Activated CD4-positive, alpha-beta T cell treated with anti-CD3 and anti-CD28 coated beads for 4 hours (primary cell): ENCODE measurements around the gene ITFG2.
"Not testable (repeated sequence)": the region's sequence is repeated elsewhere in the genome, so short reads cannot be mapped to it uniquely, and the experiment has no call there.

Experiments used
- DNase-seq, 2 donors: peaks; one replicate each; pipeline ENCODE4 v3.0.0-alpha.2; 2020

Gene ITFG2

DNA sequence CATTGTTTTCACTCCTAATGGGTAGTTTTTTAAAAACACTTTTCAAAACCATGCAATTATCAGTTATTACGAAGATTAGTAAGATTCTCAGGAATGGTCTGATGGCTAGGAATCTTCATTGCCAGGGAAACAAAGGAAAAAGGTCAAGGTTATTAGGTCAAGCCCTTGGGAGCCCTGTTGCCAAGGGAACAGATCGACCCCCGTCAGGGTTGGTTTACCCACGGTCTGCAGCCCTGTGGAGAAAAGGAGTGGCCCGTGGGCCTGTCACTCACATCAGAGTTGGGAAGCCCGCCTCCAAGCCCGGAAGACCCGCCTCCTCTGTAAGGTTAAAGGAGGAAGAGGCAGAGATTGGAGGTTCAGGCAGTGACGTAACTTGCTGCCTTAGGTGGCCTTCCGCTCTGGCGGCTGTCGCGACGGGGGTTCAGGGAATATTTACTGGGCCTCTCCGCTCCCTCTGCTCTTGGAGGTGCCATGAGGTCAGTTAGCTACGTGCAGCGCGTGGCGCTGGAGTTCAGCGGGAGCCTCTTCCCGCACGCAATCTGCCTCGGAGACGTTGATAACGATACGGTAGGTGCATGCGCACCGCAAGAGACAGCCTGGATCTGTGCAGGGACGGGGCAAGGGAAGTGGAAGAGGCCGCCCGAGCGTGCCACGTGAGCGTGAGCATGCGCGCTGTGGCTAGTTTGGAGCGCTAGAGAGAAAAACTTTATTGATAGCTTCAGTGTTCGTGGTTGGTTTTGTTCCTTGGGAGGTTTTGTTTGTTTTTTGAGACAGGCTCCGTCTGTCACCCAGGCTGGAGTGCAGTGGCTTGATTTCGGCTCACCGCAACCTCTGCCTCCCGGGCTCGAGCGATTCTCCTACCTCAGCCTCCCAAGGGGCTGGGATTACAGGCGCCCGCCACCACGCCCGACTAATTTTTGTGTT lies at the start of gene ITFG2:
Gene ITFG2, plus strand, starts transcription at position 379 of the 924 bp plus-strand sequence. Its CDS starts 93 bp downstream, at position 472.
- DNase-seq = peak; percentile 95 to 96

DNA sequence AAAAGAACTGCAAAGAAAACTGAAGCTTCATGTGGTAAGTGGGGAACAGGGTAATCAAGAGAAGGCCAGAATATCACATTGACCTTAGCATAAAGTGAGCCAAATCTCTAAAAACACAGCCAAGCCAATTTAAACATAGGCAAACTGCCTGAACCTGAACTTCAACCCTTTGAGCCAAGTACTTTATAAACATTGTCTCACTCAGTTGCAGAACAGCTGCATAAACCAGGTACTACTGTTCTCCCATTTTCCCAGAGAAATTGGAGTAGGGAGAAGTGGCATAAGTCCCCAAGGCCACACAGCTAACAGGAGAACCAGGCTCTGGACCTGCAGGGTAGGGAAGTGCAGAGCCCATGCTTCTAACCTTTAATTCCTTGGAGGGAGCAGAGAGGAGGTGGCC lies 48.1 kb upstream of the ITFG2 start:
- DNase-seq = no peak

- no peak for DNase-seq
Measured at GRCh38 chr12:2765052-2765451, 47.4 kb upstream of the ITFG2 start.

DNA sequence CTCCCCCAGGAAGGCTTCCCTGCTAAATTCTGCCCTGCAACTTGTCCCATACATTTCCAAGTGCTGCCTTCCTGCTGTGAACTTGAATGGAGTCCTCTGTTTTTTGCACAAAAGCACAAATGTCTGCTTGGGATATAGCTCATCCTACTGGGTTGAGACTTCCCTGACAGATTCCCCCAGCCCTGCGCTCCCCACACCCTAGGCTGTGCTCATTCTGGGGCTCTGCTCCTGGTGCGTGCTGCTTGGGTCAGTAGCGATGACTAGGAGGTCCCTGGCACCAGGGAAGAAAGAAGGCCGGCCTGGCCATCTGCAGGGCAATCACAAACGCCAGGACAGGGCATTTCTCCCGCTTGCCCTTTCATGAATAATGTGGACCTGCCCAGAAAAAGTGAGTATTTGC lies 46.9 kb upstream of the ITFG2 start:
- DNase-seq = no peak

- no peak for DNase-seq
Measured at GRCh38 chr12:2768224-2768961, 44.1 kb upstream of the ITFG2 start.

DNA sequence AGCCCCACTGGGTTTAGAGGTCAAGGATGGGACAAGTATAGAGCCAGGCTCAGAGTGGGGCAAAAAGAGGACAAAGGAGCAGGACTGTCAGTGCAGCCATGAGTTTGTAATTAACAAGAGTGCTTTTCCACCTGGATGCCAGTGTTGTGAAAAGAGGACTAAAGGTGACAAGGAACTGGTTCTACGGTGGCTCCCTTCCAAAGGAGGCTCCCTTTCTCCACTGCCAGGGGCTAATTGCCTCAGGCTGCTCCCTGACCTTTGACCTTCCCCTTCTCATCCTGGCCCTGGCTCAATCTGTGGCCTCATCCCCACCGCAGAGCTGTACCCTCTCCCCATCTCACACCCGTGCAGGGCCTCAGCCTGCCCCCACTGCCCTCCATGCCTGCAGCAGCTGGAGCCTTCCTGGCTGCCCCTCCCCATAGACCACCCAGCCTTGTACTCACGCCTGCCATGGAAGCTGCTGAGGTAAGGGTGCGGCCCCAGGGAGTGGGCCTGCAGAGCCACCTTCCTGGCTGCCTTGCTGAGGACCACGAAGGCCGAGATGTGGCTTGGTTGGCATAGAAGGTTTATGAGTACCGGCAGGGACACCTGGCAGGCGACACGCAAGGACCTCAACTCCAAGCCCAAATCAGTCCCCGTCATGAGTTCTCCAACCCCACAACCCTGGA lies 42.5 kb upstream of the ITFG2 start:
- DNase-seq = no peak

- not testable (repeated sequence) for DNase-seq
Measured at GRCh38 chr12:2770544-2770943, 41.9 kb upstream of the ITFG2 start.

GRCh38 chr12:2772370-2772769 lies 40.1 kb upstream of the ITFG2 start:
- no peak for DNase-seq

DNA sequence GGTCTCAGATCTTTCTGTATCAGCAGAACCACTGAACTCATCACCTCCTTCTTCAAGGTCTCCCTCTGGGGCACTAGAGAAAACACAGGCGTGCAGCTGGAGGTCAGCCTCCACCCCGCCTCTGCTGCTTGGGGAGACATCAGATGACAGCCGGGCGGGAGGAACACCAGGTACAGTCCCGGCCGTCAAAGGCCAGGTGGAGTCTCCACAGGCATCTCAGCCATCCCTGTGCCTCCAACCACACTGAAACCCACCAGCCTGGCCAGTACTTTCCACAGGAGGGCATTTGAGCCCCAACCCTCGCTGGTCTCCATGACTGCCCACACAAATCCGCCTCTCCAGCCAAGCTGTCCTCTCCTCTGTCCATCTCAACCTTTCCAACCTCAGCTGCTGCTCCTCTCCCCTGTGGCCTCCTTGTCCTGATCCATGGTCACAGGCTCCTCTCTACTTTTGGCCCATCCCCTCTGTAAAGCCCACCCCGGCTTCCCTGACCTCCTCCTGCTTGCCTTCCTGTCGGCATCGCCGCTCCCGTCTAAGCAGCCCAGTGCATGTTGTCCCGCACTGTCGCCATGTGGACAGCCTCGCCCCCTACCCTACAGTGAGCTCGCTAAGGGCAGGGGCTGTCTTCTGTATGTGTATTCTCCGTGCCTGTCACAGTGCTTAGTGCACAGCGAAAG lies 39.1 kb upstream of the ITFG2 start:
- DNase-seq = no peak

DNA sequence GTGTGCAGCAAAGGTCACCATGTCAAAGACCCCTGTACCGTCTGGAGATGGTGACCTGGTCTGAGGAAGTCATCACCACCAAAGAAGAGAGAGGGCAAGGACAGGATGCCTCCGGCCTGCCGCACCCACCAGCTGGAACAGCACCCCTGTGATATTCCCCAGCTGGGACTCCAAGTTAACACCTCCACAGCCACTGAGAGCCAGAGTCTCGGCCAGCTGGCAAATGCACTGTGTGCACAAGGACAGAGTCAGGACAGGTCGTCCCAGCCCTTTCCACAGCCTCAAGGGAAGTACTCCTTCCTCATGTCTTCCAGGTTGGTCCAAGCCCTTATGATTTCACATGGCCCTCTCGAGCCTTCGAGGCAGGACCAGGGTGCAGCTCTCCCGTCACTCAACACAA lies 37.0 kb upstream of the ITFG2 start:
- no peak for DNase-seq

DNA sequence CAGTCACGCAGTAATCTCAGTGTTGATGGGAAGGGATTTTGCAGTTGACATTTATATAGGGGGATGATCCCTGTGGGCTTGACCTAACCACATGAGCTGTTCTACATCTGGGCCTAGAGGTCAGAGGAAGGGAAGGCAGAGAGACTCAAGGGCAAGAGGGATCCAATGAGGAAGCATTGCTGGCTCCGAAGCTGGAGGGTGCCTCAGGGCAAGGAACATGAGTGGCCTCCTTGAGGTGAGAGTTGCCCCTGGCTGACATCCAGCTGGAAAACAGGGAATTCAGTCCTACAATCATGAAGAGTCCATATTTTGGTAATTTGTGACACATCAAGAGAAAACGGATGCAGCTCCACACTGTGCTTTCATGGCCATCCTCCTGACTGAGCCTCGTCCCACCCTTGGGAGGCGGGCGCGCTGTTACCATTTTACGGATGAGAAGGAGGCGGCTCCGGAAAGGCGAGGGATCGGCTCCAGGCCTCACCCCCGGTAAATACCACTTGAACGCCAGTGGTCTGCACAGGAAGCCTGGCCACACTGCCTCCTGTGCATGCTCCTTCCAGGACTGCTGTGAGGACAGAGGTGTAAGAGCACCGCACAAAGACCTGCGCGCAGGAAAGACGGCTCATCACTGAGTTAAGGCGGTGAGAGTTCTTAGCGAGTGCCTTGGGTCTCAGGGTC lies 36.2 kb upstream of the ITFG2 start:
- no peak for DNase-seq

- no peak for DNase-seq
Measured at GRCh38 chr12:2779281-2779680, 33.2 kb upstream of the ITFG2 start.

- DNase-seq = peak; percentile 21 to 42
Measured at GRCh38 chr12:2783936-2784600, 28.4 kb upstream of the ITFG2 start.

DNA sequence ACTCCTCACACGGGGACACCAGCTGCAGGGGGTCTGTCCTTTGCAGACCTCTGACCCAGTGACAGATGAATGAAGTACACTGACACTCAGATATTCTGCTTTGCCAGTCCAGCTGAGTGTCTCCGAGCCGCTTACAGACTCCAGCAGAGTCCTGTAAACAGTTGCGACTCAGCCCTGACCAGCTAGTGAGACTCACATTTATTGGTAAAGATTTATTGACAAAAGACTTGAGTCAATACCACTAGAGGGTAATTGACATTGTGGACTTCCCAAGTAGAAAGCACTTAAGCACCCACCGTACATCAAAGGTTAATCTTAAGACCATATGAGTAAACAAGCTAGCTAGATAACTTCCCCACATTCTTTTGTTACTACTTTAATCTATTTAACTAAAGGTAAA lies 27.5 kb upstream of the ITFG2 start:
- no peak for DNase-seq

DNA sequence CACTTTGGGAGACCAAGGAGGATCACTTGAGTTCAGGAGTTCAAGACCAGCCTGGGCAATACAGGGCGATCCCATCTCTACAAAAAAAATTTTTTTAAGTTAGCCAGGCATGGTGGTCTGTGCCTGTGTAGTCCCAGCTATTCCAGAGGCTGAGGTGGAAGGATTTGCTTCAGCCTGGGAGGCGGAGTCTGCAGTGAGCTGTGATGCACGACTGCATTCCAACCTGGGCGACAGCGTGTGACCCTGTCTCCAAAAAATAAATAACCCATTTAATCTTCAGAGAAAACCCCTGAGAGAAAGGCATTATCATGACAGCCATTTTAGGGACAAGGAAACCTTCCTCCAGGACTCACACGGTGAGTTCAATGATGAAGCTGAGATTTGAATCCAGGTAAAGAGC lies 21.4 kb upstream of the ITFG2 start:
- DNase-seq = no peak

DNA sequence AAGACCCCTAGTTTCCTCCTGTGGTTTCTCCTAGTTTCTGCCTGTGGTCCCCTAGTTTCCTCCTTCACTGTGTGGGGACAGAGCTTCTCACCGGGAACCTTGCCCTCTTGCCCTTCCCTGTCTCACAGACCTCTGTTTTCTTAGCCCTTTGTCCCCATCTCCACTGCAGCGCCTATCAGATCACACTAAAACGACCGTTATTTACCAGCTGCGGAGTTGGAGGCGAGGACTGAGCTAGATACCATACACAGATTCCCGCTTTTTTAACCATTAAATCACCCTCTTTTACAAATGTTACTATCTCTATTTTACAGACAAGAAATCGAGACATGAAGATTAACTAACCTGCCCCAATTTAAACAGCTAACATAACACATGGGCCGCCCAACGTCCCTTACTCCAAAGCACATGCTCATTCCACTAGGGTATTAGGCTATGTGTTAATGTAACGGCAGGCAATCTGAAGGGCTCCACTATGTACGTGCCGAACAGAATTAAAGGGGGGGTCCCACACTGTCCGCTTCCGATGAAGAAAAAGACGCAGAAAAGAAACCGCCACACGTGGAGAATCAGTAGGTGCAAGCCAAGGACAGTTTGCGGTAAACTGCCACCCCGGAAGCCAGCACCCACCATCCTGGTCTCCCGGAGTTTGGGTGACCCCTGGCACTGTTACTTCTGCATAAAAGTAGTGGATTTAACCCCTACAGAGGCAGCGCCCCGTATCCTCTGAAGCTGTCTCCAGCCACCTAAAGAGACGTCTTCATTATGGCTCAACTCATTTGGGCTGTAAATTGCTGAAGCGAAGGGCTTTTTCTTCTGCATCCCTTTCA lies 19.6 kb upstream of the ITFG2 start:
- no peak for DNase-seq

DNA sequence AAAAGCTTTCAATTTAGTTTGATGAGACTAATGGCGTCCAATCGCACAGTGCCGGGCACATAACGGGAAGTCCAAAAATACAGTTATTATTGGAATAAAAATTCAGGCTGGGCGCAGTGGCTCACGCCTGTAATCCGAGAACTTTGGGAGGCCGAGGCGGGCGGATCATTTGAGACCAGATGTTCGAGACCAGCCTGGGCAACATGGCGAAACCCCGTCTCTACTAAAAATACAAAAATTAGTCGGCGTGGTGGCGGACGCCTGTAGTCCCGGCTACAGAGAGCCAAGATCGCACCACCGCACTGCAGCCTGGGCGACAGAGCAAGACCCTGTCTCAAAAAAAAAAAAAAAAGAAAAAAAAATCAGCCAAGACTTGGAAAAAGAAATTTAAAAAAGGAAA lies 18.9 kb upstream of the ITFG2 start:
- no peak for DNase-seq

DNA sequence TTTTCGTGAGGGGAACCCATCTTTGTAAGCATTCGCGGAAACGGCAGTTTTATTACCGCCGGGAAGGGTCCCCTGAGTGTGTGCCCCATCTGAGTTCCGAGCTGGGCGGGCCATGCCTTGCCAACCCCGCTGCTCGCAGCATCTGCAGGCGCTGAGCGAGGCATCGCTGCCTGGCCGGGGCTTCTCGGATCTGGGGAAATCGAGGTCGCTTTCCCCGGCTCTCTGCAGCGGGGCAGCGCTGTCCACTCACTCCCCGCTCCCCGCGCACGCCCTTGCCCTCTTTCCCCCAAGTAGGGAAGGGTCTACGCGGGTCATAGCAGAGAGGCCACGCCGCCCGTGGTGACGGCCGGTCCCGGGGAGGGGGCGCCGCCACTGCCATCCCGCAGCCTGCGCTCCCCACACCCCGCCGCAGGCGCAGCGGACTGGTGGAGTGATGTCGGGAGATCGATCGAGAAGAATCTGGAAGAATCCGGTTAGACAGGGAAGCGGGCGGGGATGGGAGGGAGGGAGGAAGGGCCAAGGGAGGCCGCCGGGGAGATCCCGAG lies 18.2 kb upstream of the ITFG2 start:
- peak; percentile 11 to 20 for DNase-seq

DNA sequence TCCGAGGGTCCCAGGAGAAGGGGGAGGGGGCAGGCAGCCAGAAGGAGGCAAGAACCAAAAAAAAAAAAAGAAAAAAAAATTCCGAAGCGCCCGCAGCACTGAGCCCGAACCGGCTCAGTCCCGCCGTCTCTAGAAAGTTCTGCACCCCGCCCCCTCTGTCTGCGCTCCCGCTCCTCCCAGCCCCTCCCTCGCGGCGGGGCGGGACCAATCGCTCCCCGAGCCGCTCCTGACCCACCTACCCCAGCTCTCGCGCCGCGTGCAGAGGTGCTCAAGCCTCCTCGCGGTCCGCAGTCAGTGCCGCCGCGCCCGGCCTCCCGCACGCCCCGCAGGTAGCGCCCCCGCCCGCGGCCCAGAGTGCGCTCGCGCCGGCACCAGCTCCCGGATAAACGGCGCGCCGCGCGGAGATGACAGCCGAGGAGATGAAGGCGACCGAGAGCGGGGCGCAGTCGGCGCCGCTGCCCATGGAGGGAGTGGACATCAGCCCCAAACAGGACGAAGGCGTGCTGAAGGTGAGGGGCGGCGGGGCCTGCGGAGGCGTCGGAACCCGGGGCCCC lies 17.7 kb upstream of the ITFG2 start, which contains the start of gene FKBP4:
Gene FKBP4, plus strand, starts transcription at position 235 of the 554 bp plus-strand sequence. Its CDS starts 170 bp downstream, at position 405.
- DNase-seq = peak; percentile 89 to 92
